ENCODE data around the gene RYR3.

Gene RYR3

GRCh38 chr15:33649217-33649933, 338.6 kb downstream of the RYR3 start:
- no peak for DNase-seq (ENCODE audit: low spot score)

GRCh38 chr15:33654860-33655259, 344.1 kb downstream of the RYR3 start:
- DNase-seq (ENCODE audit: low spot score), result no peak

- no peak for DNase-seq (ENCODE audit: low spot score)
Observed at GRCh38 chr15:33655488-33655887, 344.7 kb downstream of the RYR3 start.

- no peak for DNase-seq (ENCODE audit: low spot score)
Observed at GRCh38 chr15:33656168-33656567, 345.4 kb downstream of the RYR3 start.

- DNase-seq (ENCODE audit: low spot score), result no peak
Observed at GRCh38 chr15:33660151-33660550, 349.4 kb downstream of the RYR3 start.

- no peak for DNase-seq (ENCODE audit: low spot score)
Observed at GRCh38 chr15:33662014-33662413, 351.2 kb downstream of the RYR3 start.

- DNase-seq (ENCODE audit: low spot score), result no peak
Observed at GRCh38 chr15:33664947-33665346, 354.2 kb downstream of the RYR3 start.

- no peak for DNase-seq (ENCODE audit: low spot score)
Observed at GRCh38 chr15:33670567-33670966, 359.8 kb downstream of the RYR3 start.

- DNase-seq (ENCODE audit: low spot score), result no peak
Observed at GRCh38 chr15:33671456-33671855, 360.7 kb downstream of the RYR3 start.

GRCh38 chr15:33675246-33675645, 364.5 kb downstream of the RYR3 start:
- DNase-seq (ENCODE audit: low spot score), result no peak

GRCh38 chr15:33677238-33677830, 366.6 kb downstream of the RYR3 start:
- DNase-seq (ENCODE audit: low spot score), result no peak

- no peak for DNase-seq (ENCODE audit: low spot score)
Observed at GRCh38 chr15:33678176-33678575, 367.4 kb downstream of the RYR3 start.

GRCh38 chr15:33678602-33679001, 367.8 kb downstream of the RYR3 start:
- DNase-seq (ENCODE audit: low spot score), result no peak

- no peak for DNase-seq (ENCODE audit: low spot score)
Observed at GRCh38 chr15:33679061-33679460, 368.3 kb downstream of the RYR3 start.

GRCh38 chr15:33680336-33680735, 369.6 kb downstream of the RYR3 start:
- no peak for DNase-seq (ENCODE audit: low spot score)

- DNase-seq (ENCODE audit: low spot score), result no peak
Observed at GRCh38 chr15:33693166-33693800, 382.5 kb downstream of the RYR3 start.

GRCh38 chr15:33698126-33698525, 387.4 kb downstream of the RYR3 start:
- DNase-seq (ENCODE audit: low spot score), result no peak

- DNase-seq (ENCODE audit: low spot score), result no peak
Observed at GRCh38 chr15:33699145-33699544, 388.4 kb downstream of the RYR3 start.

- no peak for DNase-seq (ENCODE audit: low spot score)
Observed at GRCh38 chr15:33699691-33700447, 389.1 kb downstream of the RYR3 start.

- DNase-seq (ENCODE audit: low spot score), result peak; percentile 33
Observed at GRCh38 chr15:33700695-33701303, 390.0 kb downstream of the RYR3 start.

GRCh38 chr15:33701304-33701696, 390.5 kb downstream of the RYR3 start:
- DNase-seq (ENCODE audit: low spot score), result no peak

GRCh38 chr15:33706173-33706572, 395.4 kb downstream of the RYR3 start:
- no peak for DNase-seq (ENCODE audit: low spot score)

Data from HuH-7.5 (cell line).